HG03442 (cell line): ENCODE measurements around the gene PRG2.
"Not testable (repeated sequence)": the region's sequence is repeated elsewhere in the genome, so short reads cannot be mapped to it uniquely, and the experiment has no call there.

Experiments
- ATAC-seq: cut with Tn5 transposase; IDR thresholded peaks from one replicate; pipeline ENCODE4 v1.9.1; 2021; ENCODE audit warnings: mild to moderate bottlenecking, moderate library complexity; ENCODE audit not compliant: unreplicated experiment

Gene PRG2

DNA sequence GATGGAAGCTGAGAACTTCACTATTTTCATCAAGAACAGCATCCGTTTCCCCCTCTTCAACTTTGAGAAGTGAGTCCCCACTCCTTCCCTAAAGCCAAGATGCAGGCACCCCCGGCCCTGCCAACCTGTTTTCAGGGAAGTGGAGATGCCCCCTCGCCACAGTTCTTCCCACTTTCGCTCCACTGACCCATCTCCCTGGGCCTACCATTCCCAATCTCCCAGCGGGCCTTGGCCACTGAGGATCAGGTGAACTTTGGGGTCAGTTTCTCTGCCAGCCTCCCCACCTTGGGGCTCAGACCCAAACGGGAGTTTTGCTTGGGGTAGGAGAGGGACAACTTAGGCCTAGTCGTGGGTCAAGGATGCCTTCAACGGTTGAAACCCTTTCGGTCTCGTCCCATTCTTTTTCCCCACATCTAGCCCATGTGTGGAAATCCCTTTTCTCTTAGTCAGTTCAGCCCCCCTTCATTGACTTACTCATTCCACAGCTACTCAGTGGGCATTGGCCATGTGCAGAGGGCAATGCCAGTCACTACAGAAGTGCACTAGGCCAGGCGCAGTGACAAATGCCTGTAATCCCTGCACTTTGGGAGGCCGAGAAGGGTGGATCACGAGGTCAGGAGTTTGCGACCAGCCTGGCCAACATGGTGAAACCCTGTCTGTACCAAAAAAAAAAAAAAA lies 41.7 kb downstream of the PRG2 start:
- ATAC-seq = no peak

GRCh38 chr11:57348052-57348451 lies 42.4 kb downstream of the PRG2 start:
- ATAC-seq = no peak

DNA sequence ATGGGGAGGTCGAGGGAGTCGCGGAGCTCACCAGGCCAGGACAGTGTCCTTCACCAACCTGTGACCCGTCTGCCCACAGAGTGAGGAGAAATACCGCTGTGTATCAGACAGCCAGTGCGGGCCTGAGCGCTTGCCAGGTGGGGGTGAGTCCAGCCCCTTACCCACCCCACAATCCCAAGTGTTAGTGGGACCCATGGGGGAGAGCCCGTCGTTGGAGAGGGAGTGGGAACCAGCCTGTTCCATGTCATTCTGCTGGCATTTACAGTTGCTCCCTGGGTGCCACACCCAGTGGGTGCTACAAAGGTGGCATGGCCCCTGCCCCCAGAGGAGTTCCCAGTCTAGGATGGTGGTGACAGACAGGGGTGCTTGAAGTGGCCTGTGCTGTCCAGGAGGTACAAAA lies 43.1 kb downstream of the PRG2 start:
- ATAC-seq = no peak

DNA sequence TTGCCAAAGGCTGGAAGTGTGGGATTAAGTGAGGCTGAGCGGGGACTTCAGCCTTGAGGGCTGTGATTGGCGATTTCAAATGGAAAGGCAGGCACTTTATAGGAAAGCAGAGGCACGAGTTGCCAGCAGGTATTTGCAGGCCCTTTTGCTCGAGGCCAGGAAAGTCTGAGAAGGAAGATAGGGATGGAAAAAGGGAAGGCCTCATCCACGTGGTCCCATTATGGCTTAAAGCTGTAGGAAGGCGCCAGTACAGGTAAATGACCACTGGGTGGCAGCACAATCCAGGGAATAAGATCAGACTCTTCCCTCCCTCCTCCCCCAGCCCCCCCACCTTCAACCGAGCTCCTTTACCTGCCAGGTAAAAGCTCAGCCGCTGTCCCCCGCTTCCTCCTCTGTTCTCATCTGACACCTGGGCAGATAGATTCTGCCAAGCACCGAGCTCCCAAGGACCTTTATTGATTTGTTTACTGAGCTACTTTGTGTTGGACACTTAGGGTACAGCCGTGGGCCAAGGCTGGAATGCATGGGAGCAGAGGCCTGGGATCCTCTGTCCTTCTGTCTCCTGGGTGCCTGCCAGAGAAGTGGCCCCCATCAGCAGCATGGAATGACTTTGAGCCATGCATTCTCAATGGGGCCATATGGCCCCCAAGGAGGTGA lies 44.8 kb downstream of the PRG2 start:
- ATAC-seq = peak; percentile 69

DNA sequence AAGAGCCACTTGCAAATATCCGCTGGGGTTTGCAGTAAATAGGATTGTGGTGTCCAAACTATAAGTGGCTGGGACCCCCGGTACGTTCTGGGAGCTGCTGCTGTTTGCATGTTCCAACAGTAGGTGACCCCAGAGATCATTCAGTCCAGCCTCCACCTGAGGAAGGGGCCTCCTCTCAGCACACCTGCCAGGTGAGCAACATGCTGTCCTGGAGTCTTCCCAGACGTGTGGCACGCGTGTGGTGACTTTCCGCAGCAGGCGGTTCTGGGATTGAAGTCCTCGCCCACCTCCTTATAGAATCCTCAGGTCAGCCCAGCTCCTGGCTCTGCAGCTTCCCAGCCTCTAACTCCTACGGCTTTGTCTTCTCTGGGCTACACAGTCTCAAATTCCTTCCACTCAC lies 45.6 kb downstream of the PRG2 start:
- no peak for ATAC-seq

DNA sequence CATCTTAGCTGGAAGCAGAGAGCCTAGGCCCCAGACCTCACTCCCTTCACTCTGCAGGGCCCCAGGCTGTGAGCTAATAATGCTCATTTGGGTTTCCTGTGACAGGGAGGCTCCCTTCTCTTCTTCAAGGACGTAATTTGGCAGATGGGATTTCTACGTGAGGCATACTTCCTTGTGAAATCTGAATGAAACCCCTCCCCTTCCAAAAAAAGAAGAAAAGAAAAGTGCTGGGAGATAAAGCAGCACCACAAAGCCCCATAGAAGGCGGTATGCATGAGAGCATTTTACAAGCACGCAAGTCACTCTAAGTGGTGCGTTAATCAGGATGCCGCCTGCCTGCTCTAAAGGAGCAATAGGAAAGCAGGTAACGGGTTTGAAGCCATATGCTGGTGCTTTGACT lies 46.6 kb downstream of the PRG2 start:
- no peak for ATAC-seq

DNA sequence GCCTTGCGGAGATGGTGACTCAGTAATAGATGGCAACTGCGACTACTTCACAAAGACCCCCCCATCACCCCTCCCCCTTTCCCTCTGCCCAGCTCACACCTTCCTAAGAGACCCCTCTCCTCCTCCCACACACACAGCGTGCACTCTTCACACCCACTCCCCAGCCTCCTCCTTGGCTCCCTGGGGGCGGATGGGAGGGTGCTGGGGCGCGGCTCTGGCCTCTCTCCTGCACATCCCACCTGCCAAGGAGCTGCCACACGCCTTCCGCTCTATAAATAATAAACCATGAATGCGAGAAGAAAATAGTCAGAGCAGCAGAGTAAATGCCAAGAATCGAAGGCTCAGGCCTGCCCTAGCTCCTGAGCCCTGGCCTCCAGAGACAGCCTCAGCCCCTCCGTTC lies 47.7 kb downstream of the PRG2 start:
- ATAC-seq = no peak

- no peak for ATAC-seq
Measured at GRCh38 chr11:57341250-57341808, 49.1 kb downstream of the PRG2 start.

DNA sequence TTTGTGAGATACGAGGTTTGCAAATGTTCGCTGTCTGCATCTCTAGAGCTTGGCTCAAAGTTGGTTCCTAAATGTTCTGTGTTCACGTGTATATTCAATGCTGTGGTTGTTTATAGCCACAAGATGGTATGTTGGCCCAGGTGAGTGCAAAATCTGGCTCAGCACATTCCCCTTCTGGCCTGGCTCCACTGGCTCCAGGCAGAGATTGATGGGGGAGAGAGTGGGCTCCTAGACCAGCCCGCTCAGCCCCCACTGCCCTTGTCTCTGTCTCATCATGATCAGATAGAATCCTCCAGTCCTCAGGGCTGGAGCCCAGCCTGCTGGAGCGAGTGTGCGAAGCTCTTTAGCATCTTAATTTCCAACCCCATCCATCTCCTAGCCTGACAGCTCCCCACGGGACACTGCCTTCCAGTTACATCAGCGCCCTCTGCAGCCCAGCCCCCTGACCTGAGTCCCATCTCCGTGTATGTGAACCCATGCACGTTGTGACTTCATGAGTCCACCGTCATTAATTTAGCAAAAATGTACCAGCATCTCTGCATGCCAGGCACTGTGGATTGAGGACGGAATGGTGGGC lies 50.3 kb downstream of the PRG2 start:
- no peak for ATAC-seq

DNA sequence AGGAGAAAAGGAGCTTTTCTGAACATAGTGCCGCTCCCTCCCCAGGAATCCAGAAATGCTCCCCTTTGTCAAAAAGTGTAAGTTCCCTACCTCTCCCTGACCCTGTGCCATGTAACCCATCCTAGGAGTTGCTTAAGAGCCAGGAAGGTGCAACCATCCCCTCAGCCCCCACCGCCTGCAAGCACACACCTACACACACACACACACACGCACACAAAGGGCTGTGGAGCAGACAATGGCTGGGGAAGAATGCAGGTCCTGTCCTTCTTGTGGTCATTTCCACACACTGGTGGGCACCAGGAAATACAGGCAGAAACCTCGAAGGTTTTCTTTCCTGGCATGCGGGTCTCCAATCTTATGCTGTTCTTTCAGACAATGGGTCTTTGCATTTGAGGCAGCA lies 51.1 kb downstream of the PRG2 start:
- no peak for ATAC-seq

DNA sequence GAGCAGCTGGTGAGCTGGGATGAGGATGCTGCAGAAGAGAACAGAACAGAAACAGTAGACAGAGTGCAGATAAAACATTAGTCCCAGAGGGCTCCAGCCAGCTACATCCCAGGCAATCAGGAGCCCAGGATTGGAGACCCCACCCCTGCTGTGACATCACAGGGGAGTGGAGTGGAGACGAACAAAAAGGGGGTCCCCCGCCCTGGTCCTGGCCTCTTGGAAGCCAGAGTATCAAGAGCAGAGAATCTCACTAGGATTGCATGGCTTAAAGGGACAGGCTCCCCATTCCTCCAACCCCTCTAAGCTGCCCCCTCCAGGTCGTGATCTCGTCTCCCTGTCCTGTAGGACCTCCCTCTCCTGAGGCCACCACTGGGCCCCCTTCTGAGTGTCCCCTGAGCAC lies 52.3 kb downstream of the PRG2 start, which contains the start of gene P2RX3:
Gene P2RX3, plus strand, starts transcription at position 211 of the 400 bp plus-strand sequence. CDS start 199 bp downstream, outside the sequence.
- ATAC-seq = no peak

DNA sequence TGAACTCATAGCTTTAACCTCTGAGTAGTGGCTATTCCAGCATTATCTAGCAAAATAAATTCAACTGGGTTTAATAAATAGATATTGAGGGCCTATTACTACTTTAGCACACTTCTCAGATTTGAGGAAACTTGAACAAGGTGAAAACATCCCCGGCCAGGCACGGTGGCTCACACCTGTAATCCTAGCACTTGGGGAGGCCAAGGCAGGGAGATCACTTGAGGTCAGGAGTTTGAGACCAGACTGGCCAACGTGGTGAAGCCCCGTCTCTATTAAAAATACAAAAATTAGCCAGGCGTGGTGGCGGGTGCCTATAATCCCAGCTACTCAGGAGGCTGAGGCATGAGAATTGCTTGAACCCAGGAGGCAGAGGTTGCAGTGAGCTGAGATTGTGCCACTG lies 53.6 kb downstream of the PRG2 start:
- ATAC-seq = not testable (repeated sequence)
